SK-N-SH (cell line): ENCODE data around the gene FZD7. TPM values are rescaled to one million over a fixed set of nuclear protein-coding genes. Genes with fewer than 3 reads are reported as not detected.

Experiments used
- CTCF ChIA-PET: fragments of 300-600, 350-600 bp; formaldehyde crosslinking; extraction: SDS; loops from one replicate; lab custom pipeline; 2021; lab: Yijun Ruan, JAX
- POLR2A ChIA-PET: fragments of 350-600 bp; sonication (Branson Sonifier 250); formaldehyde crosslinking; extraction: SDS; loops from one replicate; lab custom pipeline; 2020; ENCODE audit warnings: antibody characterized with exemption, inconsistent platforms; lab: Yijun Ruan, JAX
- DNase-seq: peaks from one replicate; pipeline ENCODE4 v3.0.0; 2012
- H2AFZ ChIP-seq: fragments of 200-600 bp; sonication (generic); 2 replicates; pipeline ENCODE4 v1.8.1; 2016; ENCODE audit warnings: antibody characterized with exemption, mild to moderate bottlenecking, low read depth
- H3F3A ChIP-seq: fragments of 200-600 bp; sonication (generic); replicated peaks from 2 replicates; pipeline ENCODE3; 2016; ENCODE audit warnings: antibody characterized with exemption, mild to moderate bottlenecking; ENCODE audit not compliant: insufficient read depth
- H3K27ac ChIP-seq, 2 experiments: fragments of 200-500 bp in 1 of 2; fragments of 200-600 bp in 1 of 2; sonication (Bioruptor generic) in 1 of 2; sonication (generic), shearing (Covaris generic) in 1 of 2; 2 replicates each; pipeline versions ENCODE4 v1.5.1 to v1.6.1; 2014 to 2016; ENCODE audit warnings: low read depth in 2 of 2, inconsistent platforms in 1 of 2, low read length in 1 of 2, mild to moderate bottlenecking in 1 of 2, mixed read lengths in 1 of 2
- H3K27me3 ChIP-seq: fragments of 200-600 bp; sonication (generic), shearing (Covaris generic); 2 replicates; pipeline ENCODE4 v1.6.1; 2016; ENCODE audit warnings: mixed run types; ENCODE audit not compliant: insufficient read depth
- H3K36me3 ChIP-seq, 2 experiments: fragments of 200-500 bp in 1 of 2; fragments of 200-600 bp in 1 of 2; sonication (Bioruptor generic) in 1 of 2; sonication (generic) in 1 of 2; replicated peaks in 1 of 2; 2 replicates each; pipeline versions ENCODE3 to v1.5.1; 2014 to 2016; ENCODE audit warnings: low read length in 1 of 2, mild to moderate bottlenecking in 1 of 2; ENCODE audit not compliant: insufficient read depth in 2 of 2, control insufficient read depth in 1 of 2
- H3K4me1 ChIP-seq, 2 experiments: fragments of 200-500 bp in 1 of 2; fragments of 200-600 bp in 1 of 2; sonication (Bioruptor generic) in 1 of 2; sonication (generic), shearing (Covaris generic) in 1 of 2; 2 replicates each; pipeline versions ENCODE4 v1.5.1 to v1.6.1; 2014 to 2016; ENCODE audit warnings: low read depth in 1 of 2, low read length in 1 of 2, mixed run types in 1 of 2; ENCODE audit not compliant: insufficient read depth in 2 of 2, control insufficient read depth in 1 of 2
- H3K4me2 ChIP-seq: fragments of 200-600 bp; sonication (generic), shearing (Covaris generic); 2 replicates; pipeline ENCODE4 v1.6.1; 2017; ENCODE audit warnings: mixed run types
- H3K4me3 ChIP-seq, 2 experiments: fragments of 200-500 bp in 1 of 2; fragments of 200-600 bp in 1 of 2; sonication (Bioruptor generic) in 1 of 2; sonication (generic), shearing (Covaris generic) in 1 of 2; 2 replicates each; pipeline versions ENCODE4 v1.5.1 to v1.8.1; 2014 to 2016; ENCODE audit warnings: low read depth in 2 of 2, inconsistent platforms in 1 of 2, low read length in 1 of 2, mild to moderate bottlenecking in 1 of 2, mixed read lengths in 1 of 2, moderate library complexity in 1 of 2
- H3K79me2 ChIP-seq: fragments of 200-600 bp; sonication (generic); 2 replicates; pipeline ENCODE4 v1.8.1; 2017; ENCODE audit warnings: mild to moderate bottlenecking; ENCODE audit not compliant: insufficient read depth
- H3K9ac ChIP-seq: fragments of 200-600 bp; sonication (generic); 2 replicates; pipeline ENCODE4 v1.6.1; 2017; ENCODE audit warnings: mixed run types
- H3K9me2 ChIP-seq: fragments of 200-600 bp; sonication (generic); 2 replicates; pipeline ENCODE4 v1.6.1; 2017; ENCODE audit warnings: mixed run types
- H3K9me3 ChIP-seq: fragments of 200-600 bp; sonication (generic); 2 replicates; pipeline ENCODE4 v1.6.1; 2017; ENCODE audit warnings: mixed run types, mild to moderate bottlenecking, moderate library complexity
- H4K20me1 ChIP-seq: fragments of 200-600 bp; sonication (generic); 2 replicates; pipeline ENCODE4 v1.6.1; 2017; ENCODE audit warnings: mild to moderate bottlenecking, mixed run types; ENCODE audit not compliant: insufficient read depth
- EP300 ChIP-seq, 2 experiments: IDR thresholded peaks; 2 replicates each; pipeline versions ENCODE4 v1.4.0 to v1.6.1; 2012; ENCODE audit warnings: borderline replicate concordance in 1 of 2, low read depth in 1 of 2, low read length in 1 of 2
- REST ChIP-seq: IDR thresholded peaks from 2 replicates; pipeline ENCODE4 v1.6.1; 2012; ENCODE audit warnings: mild to moderate bottlenecking, low read depth, low read length, moderate library complexity
- SMC3 ChIP-seq: IDR thresholded peaks from 2 replicates; pipeline ENCODE4 v1.6.1; 2012; ENCODE audit warnings: low read depth, low read length, improper control_type of control experiment
- TCF12 ChIP-seq: IDR thresholded peaks from 2 replicates; pipeline ENCODE4 v1.4.0; 2012
- WGBS: methylation state at CpG from one replicate; pipeline ENCODE4 v1.1.6; 2017; ENCODE audit warnings: low lambda C conversion rate; 5-methylcytosine and 5-hydroxymethylcytosine counted together
- polyA plus RNA-seq, 3 experiments: library from polyadenylated mRNA; depleted of rRNA; stranded (reverse); fragments of >200 nt; gene quantifications; 2 replicates each; pipeline ENCODE4 v1.2.3, GENCODE V29; 2012

The FZD7 gene
- polyA plus RNA-seq, 1 of the 3 experiments (the other 2 are of a cell fraction): 19.7 TPM

GRCh38 chr2:202019689-202020450 is 13.8 kb upstream of the FZD7 start:
- no peak overlapping the region for H3K9ac ChIP-seq

GRCh38 chr2:202022755-202023154 is 10.9 kb upstream of the FZD7 start:
- H3K4me3 ChIP-seq: no peak overlapping the region
- H3K36me3 ChIP-seq: no peaks in the 10 kb centered on the region
- no peaks in the 10 kb centered on the region for H3K9me2 ChIP-seq
- H3K79me2 ChIP-seq: no peaks in the 10 kb centered on the region
- TF ChIP-seq SMC3 (no peak), EP300 (IDR thresholded peaks at IDR 0.05; ENCODE audit: borderline replicate concordance in 1 of 2, low read depth in 1 of 2, low read length in 1 of 2) (no peak), REST (no peak)
- TF ChIP-seq, all 33 proteins: peak for 0
- Histone ChIP-seq H3K4me1 (peaks cover 0 to 21% of the 10 kb centered on the region in 2 experiments; a peak in 2 of 4 replicates), H3K27ac (no peak overlapping the region), H3K9ac (no peak overlapping the region), H2AFZ (no peak overlapping the region), H3K27me3 (no peaks in the 10 kb centered on the region), H3F3A (peaks cover 10% of the 10 kb centered on the region), H3K4me2 (no peak overlapping the region), H4K20me1 (no peaks in the 10 kb centered on the region), H3K9me3 (no peaks in the 10 kb centered on the region)
- POLR2A ChIA-PET: no interaction called here
- WGBS: 81% methylated on average over 8 of the region's 8 CpGs
- DNase-seq: no peak
- CTCF ChIA-PET: no interaction called here

More at GRCh38 chr2:202019689-202020450, 13.8 kb upstream of the FZD7 start:
- Histone ChIP-seq H3F3A (peaks cover 14% of the 10 kb centered on the region), H3K4me2 (no peak overlapping the region), H3K4me1 (peaks cover 3 to 38% of the 10 kb centered on the region in 2 experiments; a peak in 3 of 4 replicates), H3K27me3 (no peaks in the 10 kb centered on the region), H2AFZ (no peak overlapping the region), H3K36me3 (no peaks in the 10 kb centered on the region), H3K79me2 (no peaks in the 10 kb centered on the region), H3K27ac (peak overlapping the region in 1 of 2 experiments; percentile 98; a peak in 2 of 4 replicates), H3K9me2 (no peaks in the 10 kb centered on the region), H4K20me1 (no peaks in the 10 kb centered on the region), H3K9me3 (no peaks in the 10 kb centered on the region), H3K4me3 (no peak overlapping the region)
- 71% methylated on average over 8 of the region's 8 CpGs for whole genome bisulfite sequencing
- ChIA-PET CTCF (interaction anchor here (0.6 to 1.8 kb wide), 3 partner anchors 10 to 225 kb away, joined by 3 to 6 read pairs (median 4); no protein-coding TSS in a partner anchor), POLR2A (no interaction called here)
- TF ChIP-seq SMC3 (no peak), TCF12 (peak; percentile 23; the same call in 1 of the 2 replicates), EP300 (IDR thresholded peaks at IDR 0.05; ENCODE audit: borderline replicate concordance in 1 of 2, low read depth in 1 of 2, low read length in 1 of 2) (peak in 1 of 2 experiments; percentile 36; a peak in 1 of 4 replicates)
- DNase-seq: peak; percentile 50
